ENCODE results near the gene GOLPH3.

Gene GOLPH3

DNA sequence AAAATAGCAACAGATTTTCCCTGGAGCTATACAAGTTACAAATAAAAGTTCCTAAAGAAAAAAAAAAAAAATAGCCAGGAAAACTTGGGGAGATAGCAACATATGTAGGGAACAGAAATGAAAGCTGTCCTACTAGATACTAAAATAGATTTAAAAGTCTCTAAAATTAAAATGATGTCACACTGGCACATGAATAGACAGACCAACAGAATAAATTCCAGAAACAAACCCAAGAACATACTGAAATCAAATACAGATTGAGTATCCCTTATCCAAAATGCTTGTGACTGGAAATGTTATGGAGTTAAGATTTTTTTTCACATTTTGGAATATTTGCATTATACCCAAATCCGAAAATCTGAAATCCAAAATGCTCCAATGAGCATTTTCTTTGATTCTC is 23.8 kb downstream of the GOLPH3 start:
- no peak for DNase-seq (ENCODE audit: low read depth)
- no peak overlapping the region for H3K4me3 ChIP-seq (ENCODE audit: low read depth, low read length)
- TF ChIP-seq CTCF (IDR thresholded peaks at IDR 0.05; ENCODE audit: low read depth, low read length, missing control alignments) = no peak

- no peak for DNase-seq (ENCODE audit: low read depth)
- no peak for TF ChIP-seq CTCF (IDR thresholded peaks at IDR 0.05; ENCODE audit: low read depth, low read length, missing control alignments)
- H3K4me3 ChIP-seq (ENCODE audit: low read depth, low read length) = no peak overlapping the region
Observed at GRCh38 chr5:32147959-32148358, 26.2 kb downstream of the GOLPH3 start.

DNA sequence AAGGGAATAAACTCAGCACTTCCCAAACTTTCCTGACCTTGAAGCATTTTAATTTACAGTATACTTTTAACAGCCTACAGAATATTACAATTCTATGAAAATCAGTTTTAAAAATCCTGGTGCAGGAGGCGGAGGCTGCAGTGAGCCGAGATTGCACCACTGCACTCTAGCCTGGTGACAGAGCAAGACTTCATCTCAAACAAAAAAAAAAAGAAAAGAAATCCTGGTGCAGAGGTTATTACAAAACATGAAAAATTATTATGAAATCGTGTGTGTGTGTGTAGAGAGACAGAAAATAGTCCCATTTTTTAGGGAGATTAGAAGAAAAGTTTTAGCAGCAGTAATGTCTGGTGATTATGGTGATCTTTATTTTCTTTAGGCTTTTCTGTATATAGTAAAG is 26.9 kb downstream of the GOLPH3 start:
- no peak overlapping the region for H3K4me3 ChIP-seq (ENCODE audit: low read depth, low read length)
- no peak for TF ChIP-seq CTCF (IDR thresholded peaks at IDR 0.05; ENCODE audit: low read depth, low read length, missing control alignments)
- no peak for DNase-seq (ENCODE audit: low read depth)

GRCh38 chr5:32145378-32145777 is 28.7 kb downstream of the GOLPH3 start:
- no peak overlapping the region for H3K4me3 ChIP-seq (ENCODE audit: low read depth, low read length)
- no peak for TF ChIP-seq CTCF (IDR thresholded peaks at IDR 0.05; ENCODE audit: low read depth, low read length, missing control alignments)
- DNase-seq (ENCODE audit: low read depth) = no peak

GRCh38 chr5:32144378-32145207 is 29.5 kb downstream of the GOLPH3 start:
- DNase-seq (ENCODE audit: low read depth) = no peak
- H3K4me3 ChIP-seq (ENCODE audit: low read depth, low read length) = no peak overlapping the region
- no peak for TF ChIP-seq CTCF (IDR thresholded peaks at IDR 0.05; ENCODE audit: low read depth, low read length, missing control alignments)

GRCh38 chr5:32143617-32144377 is 30.3 kb downstream of the GOLPH3 start:
- no peak for DNase-seq (ENCODE audit: low read depth)
- no peak overlapping the region for H3K4me3 ChIP-seq (ENCODE audit: low read depth, low read length)
- TF ChIP-seq CTCF (IDR thresholded peaks at IDR 0.05; ENCODE audit: low read depth, low read length, missing control alignments) = no peak
